Lung (tissue), 12 donors: ENCODE measurements around the gene EGFR. TPM values are rescaled to one million over a fixed set of nuclear protein-coding genes. Genes with fewer than 3 reads are reported as not detected.

Experiments used
- ATAC-seq: fragments of 200-7000 bp; cut with Tn5 transposase; one replicate; pipeline ENCODE4 v1.9.1; 2020; ENCODE audit warnings: moderate number of reproducible peaks; ENCODE audit not compliant: insufficient read depth, low FRiP score
- DNase-seq, 3 donors: peaks; one replicate each; pipeline ENCODE4 v3.0.0-alpha.2; 2013 to 2017
- H3K27ac ChIP-seq, 2 donors: one replicate each; pipeline ENCODE4 v1.5.1; 2013; ENCODE audit warnings: mild to moderate bottlenecking in 2 of 2, moderate library complexity in 2 of 2, control low read depth in 1 of 2, inconsistent platforms in 1 of 2, low read depth in 1 of 2, low read length in 1 of 2
- H3K27me3 ChIP-seq, 3 donors: one replicate each; pipeline ENCODE4 v1.5.1; 2013; ENCODE audit warnings: low read length in 2 of 3; ENCODE audit not compliant: control insufficient read depth in 3 of 3, insufficient read depth in 3 of 3
- H3K36me3 ChIP-seq, 4 donors: one replicate each; pipeline ENCODE4 v1.5.1; 2013; ENCODE audit warnings: low read length in 4 of 4, mild to moderate bottlenecking in 1 of 4, moderate library complexity in 1 of 4; ENCODE audit not compliant: control insufficient read depth in 4 of 4, insufficient read depth in 4 of 4
- H3K4me1 ChIP-seq, 5 donors: one replicate each; pipeline ENCODE4 v1.5.1; 2013; ENCODE audit warnings: low read length in 5 of 5, mild to moderate bottlenecking in 2 of 5, moderate library complexity in 1 of 5; ENCODE audit not compliant: control insufficient read depth in 5 of 5, insufficient read depth in 5 of 5
- H3K4me3 ChIP-seq: one replicate; pipeline ENCODE4 v1.5.1; 2013; ENCODE audit warnings: mild to moderate bottlenecking, control low read depth, moderate library complexity
- H3K9ac ChIP-seq, 2 donors: one replicate each; pipeline ENCODE4 v1.5.1; 2013; ENCODE audit warnings: low read length in 2 of 2, control low read depth in 1 of 2; ENCODE audit not compliant: insufficient read depth in 1 of 2
- H3K9me3 ChIP-seq, 4 donors: one replicate each; pipeline ENCODE4 v1.5.1; 2013; ENCODE audit warnings: low read length in 3 of 4, mild to moderate bottlenecking in 1 of 4, moderate library complexity in 1 of 4; ENCODE audit not compliant: control insufficient read depth in 4 of 4, insufficient read depth in 3 of 4
- WGBS, 2 donors: extraction: QIAGEN DNeasy Blood & Tissue Kit; methylation state at CpG; one replicate each; pipeline ENCODE4 v1.1.7; 2013; 5-methylcytosine and 5-hydroxymethylcytosine counted together
- polyA plus RNA-seq, 2 donors: library from polyadenylated mRNA; stranded (reverse); fragments of 200-250 nt; gene quantifications; one replicate each; pipeline ENCODE4 v1.2.1, GENCODE V29; 2013
- total RNA-seq, 2 donors: library from RNA; depleted of rRNA in 1 of 2; stranded (reverse); fragments of >200 nt in 1 of 2; gene quantifications; one replicate each; pipeline ENCODE4 v1.2.1, GENCODE V29; 2014 to 2021
- TF ChIP-seq, protein P1 (sequence below): IDR thresholded peaks from 2 replicates; pipeline ENCODE4 v1.5.1; 2012; ENCODE audit warnings: mild to moderate bottlenecking; ENCODE audit errors: control extremely low read depth, extremely low read depth
- donor health status: control.
- donor health status: control.
- donor health status: Bipolar disorder and iron deficiency.
- donor health status: healthy.
- donor health status: DM: yes; HTN: yes; CAD: no.

Gene EGFR
- total and polyA plus RNA-seq, 4 donors = 11.6 to 78.7 (median 37.1) TPM

DNA sequence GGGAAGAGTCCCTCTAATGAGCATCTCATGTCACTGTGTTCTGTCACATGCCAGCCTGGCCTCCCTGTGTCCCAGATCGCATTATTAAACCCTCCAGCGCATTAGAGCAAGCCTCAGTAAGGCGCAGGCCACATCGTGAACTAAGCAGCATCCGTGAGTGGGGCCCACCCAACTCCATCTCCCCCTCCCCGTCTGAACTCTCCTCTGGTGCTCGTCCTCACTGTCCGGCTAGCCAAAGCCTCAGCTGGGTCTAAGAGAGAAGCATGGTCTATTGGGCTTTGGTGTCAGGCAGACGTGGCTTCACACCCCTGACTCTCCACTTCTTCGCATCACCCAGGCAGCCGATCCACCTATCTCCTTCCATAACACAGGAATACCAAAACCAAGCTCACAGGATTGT lies 181.6 kb downstream of the EGFR start:
- DNase-seq = no peak
- peaks cover 0 to 63% (median 48%) of the 10 kb centered on the region in 4 donors for H3K36me3 ChIP-seq
- TF ChIP-seq, protein P1, sequence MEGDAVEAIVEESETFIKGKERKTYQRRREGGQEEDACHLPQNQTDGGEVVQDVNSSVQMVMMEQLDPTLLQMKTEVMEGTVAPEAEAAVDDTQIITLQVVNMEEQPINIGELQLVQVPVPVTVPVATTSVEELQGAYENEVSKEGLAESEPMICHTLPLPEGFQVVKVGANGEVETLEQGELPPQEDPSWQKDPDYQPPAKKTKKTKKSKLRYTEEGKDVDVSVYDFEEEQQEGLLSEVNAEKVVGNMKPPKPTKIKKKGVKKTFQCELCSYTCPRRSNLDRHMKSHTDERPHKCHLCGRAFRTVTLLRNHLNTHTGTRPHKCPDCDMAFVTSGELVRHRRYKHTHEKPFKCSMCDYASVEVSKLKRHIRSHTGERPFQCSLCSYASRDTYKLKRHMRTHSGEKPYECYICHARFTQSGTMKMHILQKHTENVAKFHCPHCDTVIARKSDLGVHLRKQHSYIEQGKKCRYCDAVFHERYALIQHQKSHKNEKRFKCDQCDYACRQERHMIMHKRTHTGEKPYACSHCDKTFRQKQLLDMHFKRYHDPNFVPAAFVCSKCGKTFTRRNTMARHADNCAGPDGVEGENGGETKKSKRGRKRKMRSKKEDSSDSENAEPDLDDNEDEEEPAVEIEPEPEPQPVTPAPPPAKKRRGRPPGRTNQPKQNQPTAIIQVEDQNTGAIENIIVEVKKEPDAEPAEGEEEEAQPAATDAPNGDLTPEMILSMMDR = no peak
- no peak overlapping the region for H3K4me3 ChIP-seq
- H3K9me3 ChIP-seq = peaks cover 0 to 8% (median 0%) of the 10 kb centered on the region in 4 donors
- no peak overlapping the region for H3K27ac ChIP-seq
- H3K27me3 ChIP-seq = no peaks in the 10 kb centered on the region
- H3K4me1 ChIP-seq = peaks cover 0 to 3% (median 0%) of the 10 kb centered on the region in 5 donors
- 93 to 94% methylated on average over 11 of the region's 11 CpGs for WGBS, 2 donors
- no peak for ATAC-seq
- H3K9ac ChIP-seq = no peak overlapping the region

DNA sequence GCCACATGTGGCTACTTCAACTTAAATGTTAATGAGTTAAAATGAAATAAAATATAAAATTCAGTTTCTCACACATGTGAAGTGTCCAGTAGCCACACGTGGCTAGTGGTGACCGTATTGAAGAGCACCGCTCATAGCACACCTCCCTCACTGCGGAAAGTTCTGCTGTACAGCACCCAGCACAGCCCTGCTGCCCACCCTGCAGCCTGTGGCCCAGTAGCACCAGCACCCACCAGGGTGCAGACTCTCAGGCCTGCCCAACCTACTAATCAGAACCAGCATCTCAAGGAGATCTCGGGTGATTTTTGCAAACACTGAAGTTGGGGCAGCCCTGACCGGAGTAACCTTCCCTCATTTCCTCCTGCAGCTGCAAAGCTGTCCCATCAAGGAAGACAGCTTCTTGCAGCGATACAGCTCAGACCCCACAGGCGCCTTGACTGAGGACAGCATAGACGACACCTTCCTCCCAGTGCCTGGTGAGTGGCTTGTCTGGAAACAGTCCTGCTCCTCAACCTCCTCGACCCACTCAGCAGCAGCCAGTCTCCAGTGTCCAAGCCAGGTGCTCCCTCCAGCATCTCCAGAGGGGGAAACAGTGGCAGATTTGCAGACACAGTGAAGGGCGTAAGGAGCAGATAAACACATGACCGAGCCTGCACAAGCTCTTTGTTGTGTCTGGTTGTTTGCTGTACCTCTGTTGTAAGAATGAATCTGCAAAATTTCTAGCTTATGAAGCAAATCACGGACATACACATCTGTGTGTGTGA lies 183.5 kb downstream of the EGFR start:
- 78 to 83% methylated on average over 13 of the region's 13 CpGs for WGBS, 2 donors
- ATAC-seq = no peak
- H3K4me3 ChIP-seq = no peak overlapping the region

DNA sequence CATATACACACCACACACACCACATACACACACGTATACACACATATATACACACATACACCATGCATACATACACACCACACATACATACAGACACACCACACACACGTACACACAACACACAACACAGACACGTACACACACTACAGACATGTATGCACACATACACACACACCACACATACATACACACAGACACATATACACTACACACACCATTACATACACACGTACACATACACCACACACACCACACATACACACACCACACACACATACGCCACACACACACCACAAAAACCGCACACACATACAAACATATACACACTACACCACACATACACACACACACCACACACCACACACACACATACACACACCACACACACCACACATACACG lies 184.5 kb downstream of the EGFR start:
- H3K27me3 ChIP-seq = no peaks in the 10 kb centered on the region
- TF ChIP-seq, protein P1 = no peak
- peaks cover 0 to 8% (median under 1%) of the 10 kb centered on the region in 4 donors for H3K9me3 ChIP-seq
- H3K27ac ChIP-seq = no peak overlapping the region
- ATAC-seq (no peak), DNase-seq (no peak)
- H3K4me1 ChIP-seq = peaks cover 0 to 3% (median 0%) of the 10 kb centered on the region in 5 donors
- no peak overlapping the region for H3K4me3 ChIP-seq
- WGBS, 2 donors = 89 to 90% methylated on average over 7 of the region's 7 CpGs
- H3K9ac ChIP-seq = no peak overlapping the region
- peaks cover 4 to 77% (median 67%) of the 10 kb centered on the region in 4 donors for H3K36me3 ChIP-seq

More for the DNA sequence above, 183.5 kb downstream of the EGFR start:
- peaks cover 4 to 76% (median 60%) of the 10 kb centered on the region in 4 donors for H3K36me3 ChIP-seq
- H3K9me3 ChIP-seq = peaks cover 0 to 8% (median under 1%) of the 10 kb centered on the region in 4 donors
- TF ChIP-seq, protein P1 = no peak
- H3K27me3 ChIP-seq = no peaks in the 10 kb centered on the region
- peaks cover 0 to 3% (median 0%) of the 10 kb centered on the region in 5 donors for H3K4me1 ChIP-seq
- H3K27ac ChIP-seq = no peak overlapping the region
- H3K9ac ChIP-seq = no peak overlapping the region
- no peak for DNase-seq
